Kidney (tissue), 14 donors: ENCODE data around the gene TOR1AIP2. TPM values are rescaled to one million over a fixed set of nuclear protein-coding genes. Genes with fewer than 3 reads are reported as not detected.

ENCODE experiments used
- DNase-seq, 5 donors: peaks; one replicate each; pipeline ENCODE4 v3.0.0-alpha.2; 2013 to 2020
- FAIRE-seq: peaks from 2 replicates; lab custom pipeline; 2012; peaks lifted over from hg19 to GRCh38; lab: Jason Lieb, UNC
- H3K27ac ChIP-seq, 2 donors: one replicate each; pipeline ENCODE4 v1.7.0; 2013; ENCODE audit warnings: low read depth in 2 of 2, low read length in 2 of 2, inconsistent platforms in 1 of 2
- H3K27me3 ChIP-seq: one replicate; pipeline ENCODE4 v1.7.1; 2013; ENCODE audit warnings: low read length, inconsistent platforms; ENCODE audit not compliant: control insufficient read depth, insufficient read depth
- H3K36me3 ChIP-seq, 3 donors: one replicate each; pipeline versions ENCODE4 v1.7.0 to v1.7.1; 2013; ENCODE audit warnings: low read length in 3 of 3, control low read depth in 1 of 3, inconsistent platforms in 1 of 3; ENCODE audit not compliant: insufficient read depth in 3 of 3, control insufficient read depth in 2 of 3
- H3K4me1 ChIP-seq, 3 donors: one replicate each; pipeline versions ENCODE4 v1.7.0 to v1.7.1; 2013; ENCODE audit warnings: low read length in 3 of 3, inconsistent platforms in 1 of 3, low read depth in 1 of 3; ENCODE audit not compliant: control insufficient read depth in 2 of 3, insufficient read depth in 2 of 3
- H3K4me3 ChIP-seq, 3 donors: one replicate each; pipeline versions ENCODE4 v1.7.0 to v1.8.1; 2013; ENCODE audit warnings: low read length in 3 of 3, control low read depth in 1 of 3, inconsistent platforms in 1 of 3
- H3K9ac ChIP-seq, 3 donors: one replicate each; pipeline versions ENCODE4 v1.7.0 to v1.7.1; 2013; ENCODE audit warnings: low read length in 3 of 3, control low read depth in 1 of 3, inconsistent platforms in 1 of 3
- H3K9me3 ChIP-seq, 3 donors: one replicate each; pipeline versions ENCODE4 v1.7.0 to v1.7.1; 2013; ENCODE audit warnings: low read length in 3 of 3, control low read depth in 1 of 3, inconsistent platforms in 1 of 3; ENCODE audit not compliant: control insufficient read depth in 2 of 3, insufficient read depth in 1 of 3
- CTCF ChIP-seq: IDR thresholded peaks from 3 replicates; pipeline ENCODE4 v1.5.1; 2012; ENCODE audit warnings: mild to moderate bottlenecking, moderate library complexity, borderline replicate concordance; ENCODE audit not compliant: insufficient read depth; ENCODE audit errors: extremely low read depth
- intact Hi-C: fragments of 100-400 bp; cut with DNase I; formaldehyde crosslinking; loops from one replicate; pipeline ENCODE4 v1.11.1; 2022
- polyA plus RNA-seq: library from polyadenylated mRNA; stranded (reverse); fragments of 350-450 nt; fragmentation: Illumina TruSeq; extraction: RNeasy Lipid Tissue Mini Kit (QIAGEN cat#74804); gene quantifications from one replicate; pipeline ENCODE4 v1.2.3, GENCODE V29; 2014; ENCODE audit warnings: low read depth, low replicate concordance; ENCODE audit not compliant: insufficient read depth
- total RNA-seq: library from RNA; stranded (reverse); fragmentation: NEBNext Ultra II Directional; extraction: Animal tissue kit (Norgen Biotek cat#: 25700); gene quantifications from one replicate; pipeline ENCODE4 v1.2.1, GENCODE V29; 2021
- donor health status: control.
- donor health status: control.
- donor health status: control.
- donor health status: control.
- donor health status: control.
- donor health status: DM: yes; HTN: yes; CAD: no.
- donor health status: Normal renal cell carcinoma (clear cell type).

The TOR1AIP2 gene
- total and polyA plus RNA-seq, 2 donors from 2014 or later = 13.1 to 80.5 TPM

GRCh38 chr1:179879797-179880196, 2.2 kb upstream of the TOR1AIP2 start:
- no peaks in the 10 kb centered on the region for H3K9me3 ChIP-seq
- H3K36me3 ChIP-seq = peaks cover 0 to 2% (median 0%) of the 10 kb centered on the region in 3 donors
- TF ChIP-seq CTCF = no peak
- H3K4me3 ChIP-seq = no peak overlapping the region
- DNase-seq = no peak
- no peaks in the 10 kb centered on the region for H3K27me3 ChIP-seq
- intact Hi-C loops = no loop called here
- H3K4me1 ChIP-seq = peaks cover 0 to 15% (median 7%) of the 10 kb centered on the region in 3 donors
- FAIRE-seq = no peak
- no peak overlapping the region for H3K9ac ChIP-seq
- H3K27ac ChIP-seq = no peak overlapping the region

GRCh38 chr1:179876300-179876715, 1.3 kb downstream of the TOR1AIP2 start:
- Histone ChIP-seq H3K27ac (peak overlapping the region; percentile 9 to 26), H3K4me3 (peak overlapping the region; percentile 9 to 95 (median 93)), H3K4me1 (peaks cover 0 to 14% (median 11%) of the 10 kb centered on the region in 3 donors), H3K36me3 (peaks cover 0 to 3% (median 3%) of the 10 kb centered on the region in 3 donors), H3K9ac (peak overlapping the region in 2 of 3 donors; percentile 8 to 86), H3K9me3 (no peaks in the 10 kb centered on the region), H3K27me3 (no peaks in the 10 kb centered on the region)
- DNase-seq (peak in 1 of 5 donors; percentile 11), FAIRE-seq (no peak)
- intact Hi-C loops = no loop called here
- no peak for TF ChIP-seq CTCF

- no peak for TF ChIP-seq CTCF
- no peak for DNase-seq
- no peak overlapping the region for H3K9ac ChIP-seq
- H3K9me3 ChIP-seq = no peaks in the 10 kb centered on the region
- no peaks in the 10 kb centered on the region for H3K27me3 ChIP-seq
- H3K27ac ChIP-seq = no peak overlapping the region
- no peak for FAIRE-seq
- H3K36me3 ChIP-seq = peaks cover 0 to 3% (median 3%) of the 10 kb centered on the region in 3 donors
- H3K4me3 ChIP-seq = peak overlapping the region in 2 of 3 donors; percentile 93 to 95
- peaks cover 0 to 14% (median 11%) of the 10 kb centered on the region in 3 donors for H3K4me1 ChIP-seq
- intact Hi-C loops = no loop called here
These were observed 1.9 kb downstream of the TOR1AIP2 start for GRCh38 chr1:179875596-179876299.
